ENCODE measurements around the gene CDK4.

The CDK4 gene

DNA sequence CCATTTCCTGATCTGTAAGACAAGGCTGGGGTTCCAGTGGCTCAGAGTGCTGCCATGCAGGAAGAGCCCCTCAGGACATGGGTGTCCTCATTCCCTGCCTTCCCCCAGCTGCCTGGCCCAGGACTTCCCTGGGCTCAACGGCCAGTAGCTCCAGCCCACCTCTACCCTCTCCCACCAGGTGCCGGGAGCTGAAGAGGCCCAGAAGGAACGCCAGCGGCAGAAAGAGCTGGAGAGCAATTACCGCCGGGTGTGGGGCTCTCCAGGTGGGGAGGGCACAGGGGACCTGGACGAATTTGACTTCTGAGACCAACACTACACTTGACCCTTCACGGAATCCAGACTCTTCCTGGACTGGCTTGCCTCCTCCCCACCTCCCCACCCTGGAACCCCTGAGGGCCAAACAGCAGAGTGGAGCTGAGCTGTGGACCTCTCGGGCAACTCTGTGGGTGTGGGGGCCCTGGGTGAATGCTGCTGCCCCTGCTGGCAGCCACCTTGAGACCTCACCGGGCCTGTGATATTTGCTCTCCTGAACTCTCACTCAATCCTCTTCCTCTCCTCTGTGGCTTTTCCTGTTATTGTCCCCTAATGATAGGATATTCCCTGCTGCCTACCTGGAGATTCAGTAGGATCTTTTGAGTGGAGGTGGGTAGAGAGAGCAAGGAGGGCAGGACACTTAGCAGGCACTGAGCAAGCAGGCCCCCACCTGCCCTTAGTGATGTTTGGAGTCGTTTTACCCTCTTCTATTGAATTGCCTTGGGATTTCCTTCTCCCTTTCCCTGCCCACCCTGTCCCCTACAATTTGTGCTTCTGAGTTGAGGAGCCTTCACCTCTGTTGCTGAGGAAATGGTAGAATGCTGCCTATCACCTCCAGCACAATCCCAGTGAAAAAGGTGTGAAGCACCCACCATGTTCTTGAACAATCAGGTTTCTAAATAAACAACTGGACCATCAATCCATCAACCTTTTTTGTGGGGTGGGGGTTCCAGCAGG, 31.2 kb downstream of the CDK4 start:
- H3K4me3 ChIP-seq (ENCODE audit: severe bottlenecking): no peak overlapping the region
- no peaks in the 10 kb centered on the region for H3K9me3 ChIP-seq (ENCODE audit: severe bottlenecking)
- peaks cover 27% of the 10 kb centered on the region for H3K36me3 ChIP-seq (ENCODE audit: low read depth)
- TF ChIP-seq, protein P1, sequence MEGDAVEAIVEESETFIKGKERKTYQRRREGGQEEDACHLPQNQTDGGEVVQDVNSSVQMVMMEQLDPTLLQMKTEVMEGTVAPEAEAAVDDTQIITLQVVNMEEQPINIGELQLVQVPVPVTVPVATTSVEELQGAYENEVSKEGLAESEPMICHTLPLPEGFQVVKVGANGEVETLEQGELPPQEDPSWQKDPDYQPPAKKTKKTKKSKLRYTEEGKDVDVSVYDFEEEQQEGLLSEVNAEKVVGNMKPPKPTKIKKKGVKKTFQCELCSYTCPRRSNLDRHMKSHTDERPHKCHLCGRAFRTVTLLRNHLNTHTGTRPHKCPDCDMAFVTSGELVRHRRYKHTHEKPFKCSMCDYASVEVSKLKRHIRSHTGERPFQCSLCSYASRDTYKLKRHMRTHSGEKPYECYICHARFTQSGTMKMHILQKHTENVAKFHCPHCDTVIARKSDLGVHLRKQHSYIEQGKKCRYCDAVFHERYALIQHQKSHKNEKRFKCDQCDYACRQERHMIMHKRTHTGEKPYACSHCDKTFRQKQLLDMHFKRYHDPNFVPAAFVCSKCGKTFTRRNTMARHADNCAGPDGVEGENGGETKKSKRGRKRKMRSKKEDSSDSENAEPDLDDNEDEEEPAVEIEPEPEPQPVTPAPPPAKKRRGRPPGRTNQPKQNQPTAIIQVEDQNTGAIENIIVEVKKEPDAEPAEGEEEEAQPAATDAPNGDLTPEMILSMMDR (IDR thresholded peaks at IDR 0.05; ENCODE audit: poor library complexity, severe bottlenecking): no peak
- no peaks in the 10 kb centered on the region for H3K4me1 ChIP-seq (ENCODE audit: insufficient read depth, poor library complexity, severe bottlenecking)
- no peak overlapping the region for H3K27ac ChIP-seq (ENCODE audit: poor library complexity, severe bottlenecking)
- ATAC-seq (ENCODE audit: low read depth): no peak
- DNase-seq (ENCODE audit: low spot score): no peak
- no peaks in the 10 kb centered on the region for H3K27me3 ChIP-seq (ENCODE audit: insufficient read depth, poor library complexity, severe bottlenecking)

DNA sequence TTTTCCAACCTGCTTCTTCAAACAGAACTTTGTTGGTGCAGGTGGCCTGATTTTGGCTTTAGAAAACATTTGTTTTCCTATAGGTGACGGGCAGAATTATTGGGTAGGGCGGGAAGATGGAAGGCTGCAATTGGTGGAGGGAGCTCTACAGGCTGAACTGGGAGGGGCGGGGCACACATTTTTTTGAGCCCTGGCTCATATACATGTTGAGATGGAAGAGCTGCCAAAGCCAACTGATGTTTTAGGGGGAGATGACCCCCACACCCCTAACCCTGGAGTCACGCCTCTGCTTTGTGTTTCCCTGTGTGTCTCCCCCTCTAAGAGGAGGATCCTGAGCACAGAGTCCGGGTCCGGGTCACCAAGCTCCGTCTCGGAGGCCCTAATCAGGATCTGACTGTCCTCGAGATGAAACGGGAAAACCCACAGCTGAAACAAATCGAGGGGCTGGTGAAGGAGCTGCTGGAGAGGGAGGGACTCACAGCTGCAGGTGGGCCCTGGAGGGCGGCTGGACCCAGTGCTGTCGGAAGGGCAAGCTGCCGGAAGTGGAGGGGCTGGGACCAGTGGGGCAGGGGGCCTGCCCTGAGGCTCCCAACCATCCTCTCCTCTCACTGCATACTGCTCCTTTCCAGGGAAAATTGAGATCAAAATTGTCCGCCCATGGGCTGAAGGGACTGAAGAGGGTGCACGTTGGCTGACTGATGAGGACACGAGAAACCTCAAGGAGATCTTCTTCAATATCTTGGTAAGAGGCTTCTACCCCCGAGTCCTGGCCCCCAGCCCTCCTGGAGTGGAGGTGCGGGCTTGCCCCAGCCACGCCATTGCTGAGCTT, 32.1 kb downstream of the CDK4 start:
- no peak for DNase-seq (ENCODE audit: low spot score)
- Histone ChIP-seq H3K4me3 (ENCODE audit: severe bottlenecking) (no peak overlapping the region), H3K27ac (ENCODE audit: poor library complexity, severe bottlenecking) (no peak overlapping the region), H3K36me3 (ENCODE audit: low read depth) (peaks cover 36% of the 10 kb centered on the region), H3K9me3 (ENCODE audit: severe bottlenecking) (no peaks in the 10 kb centered on the region), H3K4me1 (ENCODE audit: insufficient read depth, poor library complexity, severe bottlenecking) (no peaks in the 10 kb centered on the region), H3K27me3 (ENCODE audit: insufficient read depth, poor library complexity, severe bottlenecking) (no peaks in the 10 kb centered on the region)
- TF ChIP-seq, protein P1 (IDR thresholded peaks at IDR 0.05; ENCODE audit: poor library complexity, severe bottlenecking): no peak
- no peak for ATAC-seq (ENCODE audit: low read depth)

DNA sequence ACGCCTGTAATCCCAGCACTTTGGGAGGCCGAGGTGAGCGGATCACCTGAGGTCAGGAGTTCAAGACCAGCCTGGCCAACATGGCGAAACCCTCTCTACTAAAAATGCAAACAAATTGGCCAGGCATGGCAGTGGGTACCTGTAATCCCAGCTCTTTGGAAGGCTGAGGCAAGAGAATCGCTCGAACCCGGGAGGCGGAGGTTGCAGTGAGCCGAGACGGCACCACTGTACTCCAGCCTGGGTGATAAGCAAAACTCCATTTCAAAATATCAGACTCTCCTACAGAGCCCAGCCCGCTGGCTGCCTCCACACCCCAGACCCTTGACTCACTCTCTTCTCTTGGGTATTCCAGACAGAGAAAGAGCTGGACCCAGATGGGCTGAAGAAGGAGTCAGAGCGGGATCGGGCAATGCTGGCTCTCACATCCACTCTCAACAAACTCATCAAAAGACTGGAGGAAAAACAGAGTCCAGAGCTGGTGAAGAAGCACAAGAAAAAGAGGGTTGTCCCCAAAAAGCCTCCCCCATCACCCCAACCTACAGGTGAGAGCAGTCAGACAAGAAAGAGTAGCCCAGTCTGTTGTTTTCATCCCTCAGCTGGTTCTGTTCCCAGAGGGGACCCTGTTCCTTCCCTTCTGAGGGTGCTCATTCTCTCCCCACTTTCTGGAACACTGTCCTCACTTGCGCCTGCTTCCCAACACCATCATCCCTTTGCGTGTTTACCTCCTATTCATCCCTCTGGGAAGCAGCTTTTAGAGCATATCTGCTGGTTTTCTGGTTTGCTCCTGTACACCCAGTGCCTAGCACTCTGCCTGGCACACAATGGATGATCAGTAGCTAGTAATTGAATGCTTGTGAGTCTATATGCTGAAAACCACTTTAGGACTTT, 33.2 kb downstream of the CDK4 start:
- no peak overlapping the region for H3K27ac ChIP-seq (ENCODE audit: poor library complexity, severe bottlenecking)
- no peaks in the 10 kb centered on the region for H3K27me3 ChIP-seq (ENCODE audit: insufficient read depth, poor library complexity, severe bottlenecking)
- peaks cover 41% of the 10 kb centered on the region for H3K36me3 ChIP-seq (ENCODE audit: low read depth)
- ATAC-seq (ENCODE audit: low read depth) (no peak), DNase-seq (ENCODE audit: low spot score) (no peak)
- TF ChIP-seq, protein P1 (IDR thresholded peaks at IDR 0.05; ENCODE audit: poor library complexity, severe bottlenecking): no peak
- H3K4me1 ChIP-seq (ENCODE audit: insufficient read depth, poor library complexity, severe bottlenecking): no peaks in the 10 kb centered on the region
- H3K4me3 ChIP-seq (ENCODE audit: severe bottlenecking): no peak overlapping the region
- no peaks in the 10 kb centered on the region for H3K9me3 ChIP-seq (ENCODE audit: severe bottlenecking)

DNA sequence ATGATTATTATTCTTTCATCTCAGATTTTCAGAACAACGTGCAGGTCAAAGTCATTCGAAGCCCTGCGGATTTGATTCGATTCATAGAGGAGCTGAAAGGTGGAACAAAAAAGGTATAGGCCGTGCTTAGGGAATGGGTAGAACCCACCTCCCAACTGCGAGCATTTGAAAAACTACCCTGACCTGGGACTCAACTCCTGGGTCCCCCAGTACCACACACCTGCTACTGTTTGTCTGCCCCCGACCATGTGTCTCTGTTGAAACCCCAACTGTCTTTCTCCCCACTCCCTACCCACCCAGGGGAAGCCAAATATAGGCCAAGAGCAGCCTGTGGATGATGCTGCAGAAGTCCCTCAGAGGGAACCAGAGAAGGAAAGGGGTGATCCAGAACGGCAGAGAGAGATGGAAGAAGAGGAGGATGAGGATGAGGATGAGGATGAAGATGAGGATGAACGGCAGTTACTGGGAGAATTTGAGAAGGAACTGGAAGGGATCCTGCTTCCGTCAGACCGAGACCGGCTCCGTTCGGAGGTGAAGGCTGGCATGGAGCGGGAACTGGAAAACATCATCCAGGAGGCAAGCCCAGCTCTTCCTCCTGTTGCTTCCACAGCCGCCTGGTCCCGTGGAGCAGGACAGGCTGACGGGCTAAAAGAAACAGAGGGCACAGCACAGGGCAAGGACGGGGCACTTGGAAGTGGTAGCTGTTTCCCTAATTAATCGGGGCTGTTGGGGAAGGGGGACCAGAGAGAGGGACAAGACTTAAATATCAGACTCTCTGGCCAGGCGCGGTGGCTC, 34.1 kb downstream of the CDK4 start:
- Histone ChIP-seq H3K4me1 (ENCODE audit: insufficient read depth, poor library complexity, severe bottlenecking) (no peaks in the 10 kb centered on the region), H3K27me3 (ENCODE audit: insufficient read depth, poor library complexity, severe bottlenecking) (no peaks in the 10 kb centered on the region), H3K36me3 (ENCODE audit: low read depth) (peaks cover 41% of the 10 kb centered on the region), H3K27ac (ENCODE audit: poor library complexity, severe bottlenecking) (no peak overlapping the region), H3K4me3 (ENCODE audit: severe bottlenecking) (no peak overlapping the region), H3K9me3 (ENCODE audit: severe bottlenecking) (no peaks in the 10 kb centered on the region)
- ATAC-seq (ENCODE audit: low read depth) (no peak), DNase-seq (ENCODE audit: low spot score) (no peak)
- TF ChIP-seq, protein P1 (IDR thresholded peaks at IDR 0.05; ENCODE audit: poor library complexity, severe bottlenecking): no peak
